ENCODE data around the gene NTSR1.

Gene NTSR1

DNA sequence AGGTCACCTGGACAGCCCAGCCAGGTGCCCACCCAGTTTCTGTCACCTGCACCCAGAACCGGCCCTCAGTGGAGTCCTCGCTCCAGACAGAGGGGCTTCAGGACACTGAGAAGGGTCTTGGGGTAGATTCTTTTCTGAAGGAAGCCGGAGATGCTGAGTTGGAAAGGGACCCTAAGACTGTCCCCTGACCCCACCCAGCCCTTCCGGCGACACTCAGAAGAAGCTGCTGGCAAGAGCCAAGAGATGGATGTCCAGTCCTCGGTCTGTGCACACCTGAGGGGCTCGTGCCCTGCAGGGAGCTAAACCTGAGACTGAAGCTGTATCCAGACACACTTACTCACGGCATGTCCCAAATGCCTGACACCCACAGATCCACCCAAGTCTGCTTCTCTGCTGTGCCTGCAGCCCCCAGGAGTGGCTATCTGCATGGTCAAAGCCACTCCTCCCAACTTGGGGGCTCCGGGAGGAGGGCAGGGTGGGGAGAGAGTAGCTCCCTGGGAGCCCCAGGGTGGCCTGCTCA is 20.2 kb downstream of the NTSR1 start:
- TF ChIP-seq, protein P1, sequence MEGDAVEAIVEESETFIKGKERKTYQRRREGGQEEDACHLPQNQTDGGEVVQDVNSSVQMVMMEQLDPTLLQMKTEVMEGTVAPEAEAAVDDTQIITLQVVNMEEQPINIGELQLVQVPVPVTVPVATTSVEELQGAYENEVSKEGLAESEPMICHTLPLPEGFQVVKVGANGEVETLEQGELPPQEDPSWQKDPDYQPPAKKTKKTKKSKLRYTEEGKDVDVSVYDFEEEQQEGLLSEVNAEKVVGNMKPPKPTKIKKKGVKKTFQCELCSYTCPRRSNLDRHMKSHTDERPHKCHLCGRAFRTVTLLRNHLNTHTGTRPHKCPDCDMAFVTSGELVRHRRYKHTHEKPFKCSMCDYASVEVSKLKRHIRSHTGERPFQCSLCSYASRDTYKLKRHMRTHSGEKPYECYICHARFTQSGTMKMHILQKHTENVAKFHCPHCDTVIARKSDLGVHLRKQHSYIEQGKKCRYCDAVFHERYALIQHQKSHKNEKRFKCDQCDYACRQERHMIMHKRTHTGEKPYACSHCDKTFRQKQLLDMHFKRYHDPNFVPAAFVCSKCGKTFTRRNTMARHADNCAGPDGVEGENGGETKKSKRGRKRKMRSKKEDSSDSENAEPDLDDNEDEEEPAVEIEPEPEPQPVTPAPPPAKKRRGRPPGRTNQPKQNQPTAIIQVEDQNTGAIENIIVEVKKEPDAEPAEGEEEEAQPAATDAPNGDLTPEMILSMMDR (IDR thresholded peaks at IDR 0.05; ENCODE audit: borderline replicate concordance, insufficient read depth, low read depth, low read length) = no peak
- H3K4me3 ChIP-seq (ENCODE audit: low read depth, low read length) = no peak overlapping the region

DNA sequence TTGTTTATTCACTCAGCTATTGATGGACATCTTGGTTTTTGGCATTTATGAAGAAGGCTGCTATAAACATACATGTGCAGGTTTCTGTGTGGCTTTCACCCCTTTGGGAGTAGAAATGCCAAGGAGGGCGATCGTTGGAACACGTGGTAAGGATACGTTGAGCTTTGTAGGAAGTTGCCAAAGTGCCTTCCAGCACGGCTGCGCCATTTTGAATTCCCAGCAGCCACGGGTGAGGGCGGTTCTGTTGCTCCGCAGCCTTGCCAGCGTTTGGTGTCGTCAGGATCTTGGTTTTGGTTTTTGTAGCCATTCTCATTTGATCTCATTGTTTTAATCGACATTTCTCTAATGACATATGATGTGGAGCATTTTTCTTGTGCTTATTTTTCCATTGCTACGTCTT is 21.8 kb downstream of the NTSR1 start:
- no peak overlapping the region for H3K4me3 ChIP-seq (ENCODE audit: low read depth, low read length)
- TF ChIP-seq, protein P1 (IDR thresholded peaks at IDR 0.05; ENCODE audit: borderline replicate concordance, insufficient read depth, low read depth, low read length) = no peak

DNA sequence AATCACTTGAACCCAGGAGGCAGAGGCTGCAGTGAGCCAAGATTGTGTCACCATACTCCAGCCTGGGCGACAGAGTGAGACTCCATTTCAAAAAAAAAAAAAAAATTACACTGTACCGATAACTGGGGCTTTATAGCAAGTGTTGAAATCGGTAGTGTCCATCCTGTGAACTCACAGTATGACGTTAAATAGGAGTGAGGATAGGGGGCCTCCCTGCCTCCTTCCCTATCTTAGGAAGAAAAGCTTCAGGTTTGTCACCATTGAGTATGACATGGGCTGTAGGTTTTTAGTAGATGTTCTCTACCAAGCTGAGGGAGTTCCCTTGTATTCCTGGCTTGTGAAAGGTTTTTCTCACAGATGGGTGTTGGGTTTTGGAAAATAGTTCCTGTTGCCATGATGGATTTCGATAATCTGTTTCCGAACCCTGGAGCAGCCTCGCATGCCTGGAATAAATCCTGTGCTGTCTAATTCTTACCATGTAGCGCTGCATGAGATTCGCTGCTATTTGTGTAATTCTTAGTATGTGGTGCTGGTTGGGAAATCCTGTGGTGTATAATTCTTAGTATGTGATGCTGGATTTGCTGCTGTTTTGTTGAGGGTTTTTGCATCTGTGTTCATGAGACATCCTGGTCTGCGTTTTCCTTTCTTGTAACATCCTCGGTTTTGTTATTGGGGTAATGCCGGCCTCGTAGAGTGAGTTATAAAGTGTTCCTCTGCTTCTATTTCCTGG is 23.6 kb downstream of the NTSR1 start:
- TF ChIP-seq, protein P1 (IDR thresholded peaks at IDR 0.05; ENCODE audit: borderline replicate concordance, insufficient read depth, low read depth, low read length) = no peak
- H3K4me3 ChIP-seq (ENCODE audit: low read depth, low read length) = no peak overlapping the region

DNA sequence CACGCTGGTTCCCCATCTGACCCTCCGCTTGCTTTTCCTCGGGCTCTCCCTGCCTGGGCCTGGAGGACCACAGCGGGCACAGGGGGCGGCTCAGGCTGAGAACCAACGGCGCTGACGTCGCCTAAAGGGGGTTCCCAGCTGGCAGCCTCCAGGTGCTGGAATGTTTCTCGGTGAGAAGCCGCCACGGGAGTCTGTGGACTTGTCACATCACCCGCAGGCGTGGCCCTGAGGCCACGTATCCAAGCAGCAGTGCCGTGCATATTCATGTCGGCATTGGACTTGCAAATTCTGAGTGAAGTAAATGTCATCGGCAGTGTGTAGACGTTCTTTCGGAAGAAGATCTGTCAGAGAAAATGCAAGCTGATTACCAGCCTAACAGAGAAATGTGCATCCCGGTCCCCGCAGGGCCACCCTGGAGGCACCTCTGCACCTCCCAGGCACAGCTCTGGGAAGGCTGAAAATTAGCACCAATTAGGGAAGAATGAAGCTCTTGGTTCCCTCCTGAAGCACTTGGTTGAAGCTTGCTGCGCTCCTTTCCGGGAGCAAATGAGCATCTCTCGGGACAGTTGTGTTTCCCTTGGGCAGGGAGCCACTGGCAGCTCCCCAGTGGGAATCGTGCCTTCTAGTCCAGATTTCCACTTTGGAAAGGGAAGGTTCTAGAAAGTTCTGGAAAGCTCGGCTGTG is 24.3 kb downstream of the NTSR1 start:
- TF ChIP-seq, protein P1 (IDR thresholded peaks at IDR 0.05; ENCODE audit: borderline replicate concordance, insufficient read depth, low read depth, low read length) = no peak
- H3K4me3 ChIP-seq (ENCODE audit: low read depth, low read length) = no peak overlapping the region

DNA sequence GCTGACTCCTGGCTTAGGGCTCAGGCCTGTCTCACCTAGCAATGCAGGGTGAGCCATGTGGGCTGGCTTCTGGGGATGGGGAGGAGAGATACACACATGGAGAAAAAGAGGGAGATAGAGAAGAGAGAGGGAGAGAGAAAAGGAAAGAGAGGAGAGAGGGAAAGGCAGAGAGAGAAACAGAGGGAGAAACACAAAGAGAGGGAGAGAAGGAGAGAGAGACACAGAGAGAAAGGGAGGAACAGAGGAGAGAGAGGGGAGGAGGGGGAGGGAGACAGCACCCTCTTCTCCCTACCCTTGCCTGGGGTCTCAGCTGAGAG is 24.8 kb downstream of the NTSR1 start:
- no peak overlapping the region for H3K4me3 ChIP-seq (ENCODE audit: low read depth, low read length)
- TF ChIP-seq, protein P1 (IDR thresholded peaks at IDR 0.05; ENCODE audit: borderline replicate concordance, insufficient read depth, low read depth, low read length) = no peak

DNA sequence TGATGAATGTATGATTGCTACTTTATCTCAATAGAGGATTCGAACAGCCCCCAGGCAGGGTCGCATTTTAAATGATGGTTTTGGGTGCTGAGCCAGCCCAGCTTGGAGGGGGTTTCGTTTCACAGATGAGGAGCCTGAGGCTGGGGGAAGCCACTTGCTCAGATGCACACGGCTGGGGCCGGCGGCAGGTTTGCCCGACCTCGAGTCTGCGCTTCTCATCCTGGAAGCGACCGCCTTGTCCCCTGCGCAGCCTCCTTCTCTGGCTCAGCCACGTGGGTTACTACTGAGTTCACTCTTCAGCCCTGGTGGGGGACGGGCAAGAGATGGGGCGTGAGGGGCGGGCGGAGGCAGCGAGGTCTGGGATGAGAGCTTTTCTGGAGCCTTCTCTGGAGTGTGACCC is 25.3 kb downstream of the NTSR1 start:
- no peak overlapping the region for H3K4me3 ChIP-seq (ENCODE audit: low read depth, low read length)
- TF ChIP-seq, protein P1 (IDR thresholded peaks at IDR 0.05; ENCODE audit: borderline replicate concordance, insufficient read depth, low read depth, low read length) = no peak

DNA sequence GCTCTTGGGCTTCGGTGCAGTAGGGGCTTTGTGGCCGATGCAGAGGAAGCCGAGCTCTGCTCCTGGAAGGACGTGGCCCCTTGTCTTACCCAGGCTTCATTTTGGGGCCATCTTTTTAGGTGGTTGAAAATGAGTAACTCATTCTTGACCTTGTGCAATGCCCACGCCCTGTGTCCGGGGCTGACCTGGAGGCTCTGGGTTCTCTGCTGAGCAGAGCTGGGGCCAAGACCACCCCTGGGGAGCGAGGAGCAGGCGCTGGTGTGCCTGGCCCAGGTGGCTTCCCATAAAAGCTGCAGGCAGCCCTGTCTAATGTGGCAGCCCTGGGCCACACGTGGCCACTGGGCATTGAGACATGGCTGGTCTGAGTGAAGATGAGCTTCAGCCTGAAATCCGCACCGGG is 25.7 kb downstream of the NTSR1 start:
- TF ChIP-seq, protein P1 (IDR thresholded peaks at IDR 0.05; ENCODE audit: borderline replicate concordance, insufficient read depth, low read depth, low read length) = no peak
- H3K4me3 ChIP-seq (ENCODE audit: low read depth, low read length) = no peak overlapping the region
